IMR-90 (cell line): ENCODE data around the gene RTCA. TPM values are rescaled to one million over a fixed set of nuclear protein-coding genes. Genes with fewer than 3 reads are reported as not detected.

ENCODE experiments used
- ATAC-seq: fragments of 200-7000 bp; cut with Tn5 transposase; 2 replicates; pipeline ENCODE4 v1.9.1; 2020; ENCODE audit warnings: low read depth, mild to moderate bottlenecking, moderate library complexity
- BruUV-seq: library from RNA; stranded (reverse); fragments of 400-500 nt; replicated peaks from 2 replicates; lab custom pipeline; 2021; lab: Mats Ljungman, UMichigan
- CTCF ChIA-PET: fragments of 300-600 bp; formaldehyde crosslinking; extraction: SDS; loops from one replicate; lab custom pipeline; 2021; ENCODE audit warnings: antibody characterized with exemption; lab: Yijun Ruan, JAX
- POLR2A ChIA-PET: fragments of 300-600 bp; sonication (Branson Sonifier 250); formaldehyde crosslinking; loops from one replicate; lab custom pipeline; 2022; ENCODE audit warnings: antibody characterized with exemption; ENCODE audit not compliant: unreplicated experiment; lab: Charles Lee
- DNase-seq: peaks from one replicate; pipeline ENCODE4 v3.0.0; 2013
- H2AFZ ChIP-seq: replicated peaks from 2 replicates; pipeline ENCODE3; 2013; ENCODE audit warnings: low read length, mild to moderate bottlenecking; ENCODE audit not compliant: poor library complexity
- H2AK5ac ChIP-seq: 2 replicates; pipeline ENCODE4 v1.6.1; 2013; ENCODE audit warnings: low read depth, low read length, inconsistent platforms
- H2AK9ac ChIP-seq: replicated peaks from 2 replicates; pipeline ENCODE3; 2013; ENCODE audit warnings: mild to moderate bottlenecking, low read depth, low read length, moderate library complexity; ENCODE audit not compliant: poor library complexity
- H2BK120ac ChIP-seq: 2 replicates; pipeline ENCODE4 v1.6.1; 2013; ENCODE audit warnings: low read depth, low read length, inconsistent platforms
- H2BK15ac ChIP-seq: 3 replicates; pipeline ENCODE4 v1.6.1; 2013; ENCODE audit warnings: low read depth, low read length, inconsistent platforms
- H2BK20ac ChIP-seq: 2 replicates; pipeline ENCODE4 v1.6.1; 2013; ENCODE audit warnings: low read depth, mild to moderate bottlenecking, inconsistent platforms, low read length, moderate library complexity
- H2BK5ac ChIP-seq: 2 replicates; pipeline ENCODE4 v1.6.1; 2013; ENCODE audit warnings: mild to moderate bottlenecking, low read depth, low read length, inconsistent platforms; ENCODE audit not compliant: poor library complexity, severe bottlenecking
- H3K14ac ChIP-seq: replicated peaks from 2 replicates; pipeline ENCODE4 v1.6.1; 2013; ENCODE audit warnings: low read depth, low read length, inconsistent platforms
- H3K18ac ChIP-seq: 2 replicates; pipeline ENCODE4 v1.6.1; 2013; ENCODE audit warnings: low read depth, low read length, control low read depth
- H3K23ac ChIP-seq: 2 replicates; pipeline ENCODE4 v1.6.1; 2013; ENCODE audit warnings: low read depth, low read length, inconsistent platforms
- H3K27ac ChIP-seq: 2 replicates; pipeline ENCODE4 v1.5.1; 2013; ENCODE audit warnings: mild to moderate bottlenecking, control low read depth, low read length; ENCODE audit not compliant: insufficient read depth
- H3K27me3 ChIP-seq: 2 replicates; pipeline ENCODE4 v1.6.1; 2013; ENCODE audit warnings: low read length; ENCODE audit not compliant: control insufficient read depth, insufficient read depth
- H3K36me3 ChIP-seq: 2 replicates; pipeline ENCODE4 v1.6.1; 2013; ENCODE audit warnings: low read length, mixed read lengths; ENCODE audit not compliant: control insufficient read depth, insufficient read depth
- H3K4ac ChIP-seq: 2 replicates; pipeline ENCODE4 v1.6.1; 2013; ENCODE audit warnings: low read depth, low read length, inconsistent platforms
- H3K4me1 ChIP-seq: 2 replicates; pipeline ENCODE4 v1.6.1; 2013; ENCODE audit warnings: low read length, mixed read lengths; ENCODE audit not compliant: control insufficient read depth, insufficient read depth
- H3K4me2 ChIP-seq: 2 replicates; pipeline ENCODE4 v1.6.1; 2013; ENCODE audit warnings: low read depth, mild to moderate bottlenecking, control low read depth, low read length, moderate library complexity
- H3K4me3 ChIP-seq: 2 replicates; pipeline ENCODE4 v1.5.1; 2013; ENCODE audit warnings: low read depth, mild to moderate bottlenecking, control low read depth, low read length, moderate library complexity; ENCODE audit not compliant: insufficient read depth
- H3K56ac ChIP-seq: 2 replicates; pipeline ENCODE4 v1.6.1; 2013; ENCODE audit warnings: low read length, inconsistent platforms; ENCODE audit not compliant: insufficient read depth; ENCODE audit errors: extremely low read depth
- H3K79me1 ChIP-seq, 2 experiments: 2 replicates each; pipeline ENCODE4 v1.6.1; 2013; ENCODE audit warnings: low read length in 2 of 2, inconsistent platforms in 1 of 2, low read depth in 1 of 2
- H3K9ac ChIP-seq: 2 replicates; pipeline ENCODE4 v1.6.1; 2013; ENCODE audit warnings: low read depth, low read length, control low read depth
- H3K9me1 ChIP-seq: 2 replicates; pipeline ENCODE4 v1.6.1; 2013; ENCODE audit warnings: low read length, inconsistent platforms; ENCODE audit not compliant: insufficient read depth
- H3K9me3 ChIP-seq: 2 replicates; pipeline ENCODE4 v1.6.1; 2013; ENCODE audit warnings: low read length; ENCODE audit not compliant: control insufficient read depth, insufficient read depth
- H4K20me1 ChIP-seq: 2 replicates; pipeline ENCODE4 v1.6.1; 2013; ENCODE audit warnings: low read length, inconsistent platforms; ENCODE audit not compliant: insufficient read depth
- H4K5ac ChIP-seq: 2 replicates; pipeline ENCODE4 v1.6.1; 2013; ENCODE audit warnings: mild to moderate bottlenecking, low read depth, low read length, control low read depth
- H4K8ac ChIP-seq, 2 experiments: 2 replicates each; pipeline ENCODE4 v1.6.1; 2013; ENCODE audit warnings: low read depth in 2 of 2, low read length in 2 of 2, control low read depth in 1 of 2, inconsistent platforms in 1 of 2
- H4K91ac ChIP-seq: 2 replicates; pipeline ENCODE4 v1.6.1; 2013; ENCODE audit warnings: low read depth, low read length, inconsistent platforms; ENCODE audit not compliant: insufficient read depth
- CTCF ChIP-seq: conservative IDR thresholded peaks from 2 replicates; pipeline ENCODE4 v1.5.1; 2012; ENCODE audit warnings: mild to moderate bottlenecking, low read depth, low read length, improper control_type of control experiment
- WGBS, 2 experiments: methylation state at CpG; one replicate each; pipeline versions ENCODE4 v1.1.5 to v1.1.7; 2013; ENCODE audit warnings: missing lambda C conversion rate in 2 of 2; ENCODE audit not compliant: insufficient read length in 1 of 2; ENCODE audit errors: extremely low coverage in 2 of 2; 5-methylcytosine and 5-hydroxymethylcytosine counted together
- dilution Hi-C: fragments of 300-500 bp; cut with HindIII; formaldehyde crosslinking; loops from one replicate; pipeline ENCODE4 v1.14.3; 2018; ENCODE audit warnings: low sequenced_read_pairs; ENCODE audit not compliant: unreplicated experiment
- in situ Hi-C: fragments of 300-500 bp; cut with MboI; formaldehyde crosslinking; loops from 3 replicates; pipeline ENCODE4 v1.14.3; 2019; ENCODE audit warnings: low sequenced_read_pairs, inconsistent platforms, mixed read lengths
- intact Hi-C: fragments of 100-400 bp; cut with micrococcal nuclease; formaldehyde crosslinking; loops from 2 replicates; pipeline ENCODE4 v1.10.0; 2022
- polyA plus RNA-seq, 3 experiments: library from polyadenylated mRNA; depleted of rRNA; stranded (reverse); fragments of >200 nt; gene quantifications; 2 replicates each; pipeline ENCODE4 v1.2.3, GENCODE V29; 2012; ENCODE audit warnings: low replicate concordance in 1 of 3
- total RNA-seq: library from RNA; depleted of rRNA; stranded (reverse); fragments of >200 nt; gene quantifications from 2 replicates; pipeline ENCODE4 v1.2.3, GENCODE V29; 2012

RTCA gene
- total and polyA plus RNA-seq, 2 of the 4 experiments (the other 2 are of a cell fraction) = 26.9 to 29.6 TPM

DNA sequence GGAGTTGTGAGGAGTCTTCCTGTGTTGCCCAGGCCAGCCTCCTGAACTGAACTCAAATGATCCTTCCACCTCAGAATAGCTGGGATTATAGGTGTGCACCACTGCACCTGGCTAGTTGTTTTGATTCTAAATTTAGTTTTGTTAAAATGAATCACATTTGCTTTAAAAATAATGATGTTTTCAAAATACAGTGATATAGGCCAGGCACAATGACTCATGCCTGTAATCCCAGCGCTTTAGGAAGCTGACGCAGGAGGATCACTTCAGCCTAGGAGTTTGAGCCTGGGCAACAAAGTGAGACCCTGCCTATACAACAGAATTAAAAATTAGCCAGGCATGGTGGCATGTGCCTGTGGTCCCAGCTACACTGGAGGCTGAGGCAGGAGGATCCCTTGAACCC is 24.3 kb downstream of the RTCA start:
- intact Hi-C loops = loop anchor here (5.0 kb wide), 1 partner anchor 167 kb away; no protein-coding TSS in a partner anchor
- Histone ChIP-seq H2AFZ (no peak overlapping the region), H2AK5ac (no peak overlapping the region), H3K23ac (no peak overlapping the region), H3K9me1 (no peaks in the 10 kb centered on the region), H3K9ac (no peak overlapping the region), H3K4me2 (no peak overlapping the region), H2BK120ac (no peak overlapping the region), H3K4me3 (no peak overlapping the region), H3K79me1 (peaks cover 0 to 3% of the 10 kb centered on the region in 2 experiments; a peak in 1 of 4 replicates), H4K20me1 (no peaks in the 10 kb centered on the region), H3K9me3 (no peaks in the 10 kb centered on the region), H3K4ac (no peak overlapping the region), H2BK20ac (no peak overlapping the region), H3K27ac (no peak overlapping the region), H3K36me3 (peaks cover 34% of the 10 kb centered on the region), H3K18ac (no peak overlapping the region), H4K5ac (no peak overlapping the region), H2BK5ac (no peak overlapping the region), H3K56ac (no peak overlapping the region), H3K4me1 (no peaks in the 10 kb centered on the region), H3K14ac (no peak overlapping the region), H2AK9ac (no peak overlapping the region), H4K91ac (no peak overlapping the region), H4K8ac (no peak overlapping the region), H2BK15ac (no peak overlapping the region), H3K27me3 (no peaks in the 10 kb centered on the region)
- dilution Hi-C loops = no loop called here
- CTCF ChIA-PET = interaction anchor here (0.6 to 0.9 kb wide), 4 partner anchors 20 to 499 kb away, joined by 4 to 7 read pairs (median 6); no protein-coding TSS in a partner anchor
- in situ Hi-C loops = no loop called here
- POLR2A ChIA-PET = interaction anchor here (0.7 kb wide), 1 partner anchor 49 kb away, joined by 4 read pairs; no protein-coding TSS in a partner anchor
- ATAC-seq (no peak), DNase-seq (peak; percentile 6)
- no TSS peak for BruUV-seq
- TF ChIP-seq CTCF = no peak
- WGBS, 2 experiments = no CpG with 5 or more reads among the region's 2 CpGs
